Left cardiac atrium (tissue), 4 donors: ENCODE measurements around the gene NEO1. TPM values are rescaled to one million over a fixed set of nuclear protein-coding genes. Genes with fewer than 3 reads are reported as not detected.

Experiments used
- ATAC-seq, 2 donors: fragments of 200-7000 bp; cut with Tn5 transposase; one replicate each; pipeline ENCODE4 v1.9.1; 2020; ENCODE audit warnings: mild to moderate bottlenecking in 2 of 2, moderate library complexity in 2 of 2
- DNase-seq: peaks from one replicate; pipeline ENCODE4 v3.0.0-alpha.2; 2020
- intact Hi-C, 2 donors: fragments of 100-400 bp; cut with DNase I; formaldehyde crosslinking; loops; one replicate each; pipeline versions ENCODE4 v1.14.1 to v1.15.1; 2022 to 2023
- total RNA-seq, 2 donors: library from RNA; stranded (reverse); fragmentation: NEBNext Ultra II Directional; extraction: Animal tissue kit (Norgen Biotek cat#: 25700); gene quantifications; one replicate each; pipeline ENCODE4 v1.2.1, GENCODE V29; 2021
- donor health status: DM: no; HTN: yes; CAD: no.
- donor health status: DM: no; HTN: yes; CAD: no; lungs with severe emphysema.
- donor health status: DM: yes; HTN: yes; CAD: no.
- donor health status: Dilated cardiomyopathy.

The NEO1 gene
- total RNA-seq, 2 donors from 2014 or later, result 10.6 to 16.3 TPM

- DNase-seq, result no peak
- ATAC-seq, result peak in 1 of 2 donors; percentile 13
- intact Hi-C loops, result no loop called here
Observed at GRCh38 chr15:73318463-73319351, 266.4 kb downstream of the NEO1 start.

- ATAC-seq, result no peak
- intact Hi-C loops, result loop anchor here in 1 of 2 donors (10.0 kb wide), 1 partner anchor 235 kb away; no protein-coding TSS in a partner anchor
- no peak for DNase-seq
Observed at GRCh38 chr15:73319460-73320245, 267.4 kb downstream of the NEO1 start.

- intact Hi-C loops, result loop anchor here in 1 of 2 donors (10.0 kb wide), 1 partner anchor 234 kb away; no protein-coding TSS in a partner anchor
- no peak for ATAC-seq
- no peak for DNase-seq
Observed at GRCh38 chr15:73320619-73321180, 268.4 kb downstream of the NEO1 start.

GRCh38 chr15:73321496-73322450, 269.5 kb downstream of the NEO1 start:
- DNase-seq (no peak), ATAC-seq (no peak)
- intact Hi-C loops, result loop anchor here in 1 of 2 donors (10.0 kb wide), 1 partner anchor 233 kb away; no protein-coding TSS in a partner anchor

GRCh38 chr15:73322665-73323373, 270.6 kb downstream of the NEO1 start:
- intact Hi-C loops, result loop anchor here in 1 of 2 donors (10.0 kb wide), 1 partner anchor 232 kb away; no protein-coding TSS in a partner anchor
- no peak for DNase-seq
- no peak for ATAC-seq

- intact Hi-C loops, result loop anchor here in 1 of 2 donors (10.0 kb wide), 1 partner anchor 231 kb away; no protein-coding TSS in a partner anchor
- ATAC-seq, result no peak
- no peak for DNase-seq
Observed at GRCh38 chr15:73323374-73323955, 271.2 kb downstream of the NEO1 start.

- DNase-seq (no peak), ATAC-seq (peak in 1 of 2 donors; percentile 36)
- intact Hi-C loops, result loop anchor here in 1 of 2 donors (10.0 kb wide), 1 partner anchor 231 kb away; no protein-coding TSS in a partner anchor
Observed at GRCh38 chr15:73323956-73324355, 271.7 kb downstream of the NEO1 start.

- no peak for DNase-seq
- intact Hi-C loops, result loop anchor here in 1 of 2 donors (10.0 kb wide), 1 partner anchor 230 kb away; no protein-coding TSS in a partner anchor
- ATAC-seq, result no peak
Observed at GRCh38 chr15:73324496-73325170, 272.4 kb downstream of the NEO1 start.

- intact Hi-C loops, result loop anchor here in 1 of 2 donors (10.0 kb wide), 1 partner anchor 229 kb away; no protein-coding TSS in a partner anchor
- DNase-seq, result no peak
Observed at GRCh38 chr15:73325191-73325861, 273.1 kb downstream of the NEO1 start.

GRCh38 chr15:73326157-73326556, 273.9 kb downstream of the NEO1 start:
- ATAC-seq, result no peak
- DNase-seq, result no peak
- intact Hi-C loops, result loop anchor here in 1 of 2 donors (10.0 kb wide), 1 partner anchor 229 kb away; no protein-coding TSS in a partner anchor

More at GRCh38 chr15:73325191-73325861, 273.1 kb downstream of the NEO1 start:
- ATAC-seq, result no peak

- intact Hi-C loops, result loop anchor here in 1 of 2 donors (10.0 kb wide), 1 partner anchor 227 kb away; no protein-coding TSS in a partner anchor
- ATAC-seq, result no peak
- DNase-seq, result no peak
Observed at GRCh38 chr15:73328149-73328820, 276.0 kb downstream of the NEO1 start.

- DNase-seq (no peak), ATAC-seq (no peak)
- intact Hi-C loops, result loop anchor here in 1 of 2 donors (10.0 kb wide), 1 partner anchor 226 kb away; no protein-coding TSS in a partner anchor
Observed at GRCh38 chr15:73328981-73329380, 276.7 kb downstream of the NEO1 start.

GRCh38 chr15:73329501-73330200, 277.4 kb downstream of the NEO1 start:
- intact Hi-C loops, result loop anchor here in 1 of 2 donors (10.0 kb wide), 1 partner anchor 225 kb away; no protein-coding TSS in a partner anchor
- ATAC-seq (peak in 1 of 2 donors; percentile 16), DNase-seq (no peak)
